Prostate gland (tissue), 2 donors: ENCODE results near the gene FAR1.

Source experiments
- POLR2A ChIP-seq: fragments of 450-650 bp; IDR thresholded peaks from one replicate; pipeline ENCODE4 v1.6.1; 2016; ENCODE audit warnings: antibody characterized with exemption, mild to moderate bottlenecking
- POLR2AphosphoS5 ChIP-seq: sonication (generic); formaldehyde crosslinking; IDR thresholded peaks from one replicate; pipeline ENCODE4 v1.6.1; 2017; ENCODE audit warnings: antibody characterized with exemption
- TF ChIP-seq, protein P1 (sequence below), 4 experiments: fragments of 200-600 bp in 2 of 4; fragments of 450-650 bp in 2 of 4; sonication (generic) in 2 of 4; IDR thresholded peaks; 1 replicate in 3 of 4; 2 replicates in 1 of 4; pipeline ENCODE4 v1.5.1; 2016 to 2019; ENCODE audit warnings: antibody characterized with exemption in 4 of 4, mild to moderate bottlenecking in 2 of 4, moderate library complexity in 2 of 4

DNA sequence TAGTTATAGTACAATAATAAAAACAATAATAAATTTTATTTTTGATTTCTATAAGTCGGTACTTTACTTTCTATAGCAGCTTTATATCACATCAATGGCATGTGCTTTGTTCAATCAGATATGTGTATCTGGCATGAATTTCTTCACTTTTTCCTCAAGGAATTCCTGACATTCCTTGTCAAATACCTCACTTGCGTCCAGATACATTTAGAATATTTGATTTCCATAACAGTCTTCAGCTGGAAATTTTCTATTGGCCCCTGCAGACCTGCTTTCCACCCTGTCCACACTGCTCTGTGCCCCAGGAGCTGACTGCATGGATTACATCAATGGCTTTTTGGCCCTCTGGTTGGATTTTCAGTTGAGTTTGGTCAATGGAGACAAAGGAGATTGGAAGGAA is 93.2 kb downstream of the FAR1 start:
- TF ChIP-seq, protein P1, sequence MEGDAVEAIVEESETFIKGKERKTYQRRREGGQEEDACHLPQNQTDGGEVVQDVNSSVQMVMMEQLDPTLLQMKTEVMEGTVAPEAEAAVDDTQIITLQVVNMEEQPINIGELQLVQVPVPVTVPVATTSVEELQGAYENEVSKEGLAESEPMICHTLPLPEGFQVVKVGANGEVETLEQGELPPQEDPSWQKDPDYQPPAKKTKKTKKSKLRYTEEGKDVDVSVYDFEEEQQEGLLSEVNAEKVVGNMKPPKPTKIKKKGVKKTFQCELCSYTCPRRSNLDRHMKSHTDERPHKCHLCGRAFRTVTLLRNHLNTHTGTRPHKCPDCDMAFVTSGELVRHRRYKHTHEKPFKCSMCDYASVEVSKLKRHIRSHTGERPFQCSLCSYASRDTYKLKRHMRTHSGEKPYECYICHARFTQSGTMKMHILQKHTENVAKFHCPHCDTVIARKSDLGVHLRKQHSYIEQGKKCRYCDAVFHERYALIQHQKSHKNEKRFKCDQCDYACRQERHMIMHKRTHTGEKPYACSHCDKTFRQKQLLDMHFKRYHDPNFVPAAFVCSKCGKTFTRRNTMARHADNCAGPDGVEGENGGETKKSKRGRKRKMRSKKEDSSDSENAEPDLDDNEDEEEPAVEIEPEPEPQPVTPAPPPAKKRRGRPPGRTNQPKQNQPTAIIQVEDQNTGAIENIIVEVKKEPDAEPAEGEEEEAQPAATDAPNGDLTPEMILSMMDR (IDR thresholded peaks at IDR 0.05) = no peak
- no peak for TF ChIP-seq POLR2A
- no peak for TF ChIP-seq POLR2AphosphoS5
